Measurements from ENCODE around the gene HOXD8.

Gene HOXD8

GRCh38 chr2:176162911-176163671 lies 33.6 kb downstream of the HOXD8 start:
- in situ Hi-C loops (cut with HindIII; ENCODE audit: low pct_unique_long_range_greater_than_20kb, low sequenced_read_pairs) = no loop called here
- no peak for DNase-seq (ENCODE audit: low read depth in 1 of 2, low spot score in 1 of 2)
- TF ChIP-seq JUND (IDR thresholded peaks at IDR 0.05; ENCODE audit: low read depth) = no peak

DNA sequence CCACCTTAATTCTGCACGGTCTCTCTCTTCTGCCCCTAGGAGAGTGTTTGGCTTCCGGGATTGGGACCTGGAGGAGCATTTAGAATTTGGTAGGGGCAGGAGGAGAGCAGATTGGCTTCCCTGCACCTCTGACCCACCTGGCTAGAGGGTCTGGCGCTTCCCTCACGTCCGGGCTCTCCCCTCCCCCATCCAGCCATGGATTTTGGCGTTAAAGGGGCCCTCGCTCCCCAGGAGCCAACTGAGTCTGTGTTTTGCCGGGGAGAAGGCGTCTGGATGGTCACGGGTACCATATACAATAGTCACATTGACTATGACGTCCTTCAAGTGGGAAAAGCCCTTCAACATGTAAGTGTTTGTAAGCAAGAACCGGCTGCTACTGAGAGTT lies 34.2 kb downstream of the HOXD8 start:
- in situ Hi-C loops (cut with HindIII; ENCODE audit: low pct_unique_long_range_greater_than_20kb, low sequenced_read_pairs) = no loop called here
- no peak for TF ChIP-seq JUND (IDR thresholded peaks at IDR 0.05; ENCODE audit: low read depth)
- no peak for DNase-seq (ENCODE audit: low read depth in 1 of 2, low spot score in 1 of 2)

DNA sequence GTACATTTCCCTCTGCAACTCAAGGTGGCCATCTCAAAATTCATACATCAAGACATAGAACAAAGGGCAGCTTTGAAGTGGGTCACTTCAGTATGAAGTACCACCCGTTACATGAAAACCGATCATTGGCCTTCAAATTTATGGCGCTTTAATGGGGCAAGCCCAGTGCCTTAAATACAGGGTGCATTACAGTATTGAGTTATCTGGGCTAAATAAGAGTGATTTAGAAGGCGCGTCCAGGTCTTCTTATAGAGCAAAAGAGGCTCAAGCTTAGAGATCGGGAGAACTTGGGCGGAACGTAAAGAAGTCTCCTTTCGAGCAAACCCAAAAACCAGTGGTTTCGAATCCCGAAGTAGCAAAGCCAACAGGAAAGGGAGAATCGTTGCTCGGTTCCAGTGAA lies 34.7 kb downstream of the HOXD8 start:
- in situ Hi-C loops (cut with HindIII; ENCODE audit: low pct_unique_long_range_greater_than_20kb, low sequenced_read_pairs) = no loop called here
- TF ChIP-seq JUND (IDR thresholded peaks at IDR 0.05; ENCODE audit: low read depth) = no peak
- DNase-seq (ENCODE audit: low read depth in 1 of 2, low spot score in 1 of 2) = no peak

DNA sequence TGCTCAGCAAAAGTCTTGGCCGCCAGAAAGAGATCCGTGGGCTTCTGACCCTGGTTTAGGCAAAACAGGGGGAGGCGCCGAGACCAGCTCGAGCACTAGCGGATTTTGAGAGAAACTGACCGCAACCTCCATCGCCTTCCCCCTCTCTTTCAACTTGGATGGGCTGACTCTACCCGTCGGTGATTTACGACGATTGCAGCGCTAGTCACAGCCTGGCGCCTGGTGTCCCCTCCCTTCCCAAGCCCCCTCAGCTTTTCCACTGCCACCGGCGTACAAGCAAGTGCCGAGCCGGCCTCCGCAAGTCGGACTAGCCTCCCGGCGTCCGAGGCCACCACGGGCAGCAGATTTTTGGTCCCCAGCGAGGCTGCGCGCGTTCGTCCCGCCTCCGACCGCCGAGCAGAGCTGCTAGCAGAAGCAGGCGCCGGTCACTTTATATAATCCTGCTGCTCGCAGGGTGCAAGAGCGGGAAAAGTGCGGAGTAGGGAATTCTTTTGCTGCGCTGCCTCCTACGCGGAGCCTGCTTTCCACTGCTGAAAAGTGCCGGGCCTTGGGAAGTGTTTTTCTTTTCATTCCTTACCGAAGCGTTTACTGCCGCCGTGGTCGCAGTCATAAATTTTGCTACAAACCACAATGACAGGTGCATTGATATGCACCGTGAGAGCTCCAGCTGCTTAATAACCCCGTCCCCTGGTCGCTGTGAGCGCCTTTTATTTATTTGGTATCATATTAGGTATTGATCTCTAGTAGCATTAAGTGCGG lies 35.3 kb downstream of the HOXD8 start:
- in situ Hi-C loops (cut with HindIII; ENCODE audit: low pct_unique_long_range_greater_than_20kb, low sequenced_read_pairs) = no loop called here
- no peak for DNase-seq (ENCODE audit: low read depth in 1 of 2, low spot score in 1 of 2)
- TF ChIP-seq JUND (IDR thresholded peaks at IDR 0.05; ENCODE audit: low read depth) = no peak

- no peak for DNase-seq (ENCODE audit: low read depth in 1 of 2, low spot score in 1 of 2)
- no peak for TF ChIP-seq JUND (IDR thresholded peaks at IDR 0.05; ENCODE audit: low read depth)
- in situ Hi-C loops (cut with HindIII; ENCODE audit: low pct_unique_long_range_greater_than_20kb, low sequenced_read_pairs) = no loop called here
Observed at GRCh38 chr2:176165370-176166050, 36.0 kb downstream of the HOXD8 start.

DNA sequence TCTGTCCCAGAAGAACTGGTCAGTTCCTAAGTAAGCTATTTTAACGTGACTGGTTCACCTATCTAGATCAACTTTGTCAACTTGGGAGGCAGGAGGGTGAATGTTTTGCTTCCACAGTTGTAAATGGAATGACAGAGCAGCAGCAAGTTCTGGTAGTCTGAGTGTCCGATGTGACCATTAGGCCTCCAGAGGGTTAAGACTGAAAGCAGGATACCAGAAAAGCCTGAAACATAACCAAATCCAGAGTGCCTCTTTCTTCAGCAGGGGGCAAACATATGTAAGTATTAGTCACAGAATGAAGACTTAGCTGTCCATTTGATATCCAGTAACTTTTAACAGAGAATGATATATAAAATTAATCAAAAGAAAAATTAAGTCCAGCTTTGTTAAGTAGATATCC lies 36.8 kb downstream of the HOXD8 start:
- no peak for DNase-seq (ENCODE audit: low read depth in 1 of 2, low spot score in 1 of 2)
- in situ Hi-C loops (cut with HindIII; ENCODE audit: low pct_unique_long_range_greater_than_20kb, low sequenced_read_pairs) = no loop called here
- TF ChIP-seq JUND (IDR thresholded peaks at IDR 0.05; ENCODE audit: low read depth) = no peak

DNA sequence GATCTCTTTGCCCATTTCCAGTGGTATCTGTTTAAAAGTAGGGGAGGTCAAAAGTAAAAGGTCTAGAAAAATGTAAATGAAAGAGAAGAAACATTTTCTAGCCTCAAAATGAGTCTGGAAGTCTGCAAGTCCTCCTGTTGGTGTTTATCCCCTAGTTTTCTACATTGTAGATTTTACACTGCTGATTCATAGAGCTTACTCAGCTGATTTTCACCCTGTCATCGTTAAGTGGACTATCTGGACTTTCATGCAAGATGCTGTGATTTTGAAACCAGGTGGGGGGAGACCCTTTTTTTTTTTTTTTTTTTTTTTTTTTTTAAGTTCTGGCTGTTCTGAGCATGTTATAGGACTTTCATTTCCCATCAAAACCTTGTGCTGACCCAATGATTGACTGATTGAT lies 37.9 kb downstream of the HOXD8 start:
- in situ Hi-C loops (cut with HindIII; ENCODE audit: low pct_unique_long_range_greater_than_20kb, low sequenced_read_pairs) = no loop called here

GRCh38 chr2:176169181-176169580 lies 39.7 kb downstream of the HOXD8 start:
- no peak for TF ChIP-seq JUND (IDR thresholded peaks at IDR 0.05; ENCODE audit: low read depth)
- DNase-seq (ENCODE audit: low read depth in 1 of 2, low spot score in 1 of 2) = no peak
- in situ Hi-C loops (cut with HindIII; ENCODE audit: low pct_unique_long_range_greater_than_20kb, low sequenced_read_pairs) = no loop called here

More for the DNA sequence above, 37.9 kb downstream of the HOXD8 start:
- TF ChIP-seq JUND (IDR thresholded peaks at IDR 0.05; ENCODE audit: low read depth) = no peak
- DNase-seq (ENCODE audit: low read depth in 1 of 2, low spot score in 1 of 2) = no peak

DNA sequence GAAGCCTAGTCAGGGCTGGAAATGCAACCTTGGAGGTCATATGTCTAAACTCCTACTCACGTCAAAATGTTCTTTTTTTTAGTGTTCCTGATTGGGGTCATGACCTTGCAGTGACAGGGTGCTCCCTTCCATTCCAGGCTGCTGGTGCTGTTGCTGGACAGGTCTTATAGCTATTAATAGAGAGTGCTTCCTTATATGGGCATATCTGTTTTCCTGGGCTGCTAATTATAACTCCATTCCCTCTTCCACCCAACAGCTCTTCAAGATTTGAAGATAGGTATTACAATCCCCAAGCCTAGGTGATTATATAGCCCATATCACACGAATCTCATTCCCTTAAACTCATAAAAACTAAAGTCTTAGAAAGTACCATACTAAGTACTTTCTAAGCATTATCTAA lies 40.2 kb downstream of the HOXD8 start:
- in situ Hi-C loops (cut with HindIII; ENCODE audit: low pct_unique_long_range_greater_than_20kb, low sequenced_read_pairs) = no loop called here
- no peak for TF ChIP-seq JUND (IDR thresholded peaks at IDR 0.05; ENCODE audit: low read depth)
- no peak for DNase-seq (ENCODE audit: low read depth in 1 of 2, low spot score in 1 of 2)

DNA sequence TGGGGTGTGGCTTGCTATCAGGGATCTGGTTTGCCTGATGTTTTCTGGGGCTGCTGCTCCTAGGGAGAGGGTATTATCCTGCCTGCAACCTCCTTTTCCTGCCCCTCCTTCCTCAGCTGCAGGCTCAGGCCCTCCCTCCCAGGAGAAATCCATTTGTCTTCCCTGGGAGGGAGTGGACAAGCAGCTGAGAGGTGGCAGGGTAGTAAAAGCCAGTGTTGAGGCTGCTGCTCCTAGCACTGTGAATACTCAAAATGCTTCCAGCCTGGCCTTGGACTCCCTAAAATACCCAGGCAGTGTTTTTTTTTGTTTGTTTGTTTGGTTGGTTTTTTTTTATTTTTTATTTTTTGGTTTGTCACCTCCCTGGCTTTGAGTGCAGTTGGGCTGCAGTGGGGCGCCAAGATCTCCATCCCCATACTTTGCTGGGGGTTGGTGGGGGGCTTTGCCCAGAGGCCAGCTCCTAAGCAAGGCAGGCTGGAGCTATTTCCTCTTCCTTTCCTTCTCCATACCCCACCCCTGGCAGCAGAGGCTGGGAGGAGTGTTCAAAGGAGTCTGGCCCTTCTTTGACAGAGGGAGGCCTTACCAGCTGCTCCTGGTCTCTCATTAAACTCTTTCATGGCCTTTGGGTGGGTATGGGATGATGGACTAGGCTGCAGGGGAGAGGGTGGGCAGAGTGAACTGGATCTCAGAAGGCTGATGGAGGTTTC lies 41.2 kb downstream of the HOXD8 start:
- DNase-seq (ENCODE audit: low read depth in 1 of 2, low spot score in 1 of 2) = no peak
- no peak for TF ChIP-seq JUND (IDR thresholded peaks at IDR 0.05; ENCODE audit: low read depth)
- in situ Hi-C loops (cut with HindIII; ENCODE audit: low pct_unique_long_range_greater_than_20kb, low sequenced_read_pairs) = no loop called here

- DNase-seq (ENCODE audit: low read depth in 1 of 2, low spot score in 1 of 2) = no peak
- in situ Hi-C loops (cut with HindIII; ENCODE audit: low pct_unique_long_range_greater_than_20kb, low sequenced_read_pairs) = no loop called here
- no peak for TF ChIP-seq JUND (IDR thresholded peaks at IDR 0.05; ENCODE audit: low read depth)
Observed at GRCh38 chr2:176171351-176172006, 42.0 kb downstream of the HOXD8 start.

Measured in T47D (cell line).